Spleen (tissue), 7 donors: ENCODE data around the gene HIPK3.

Experiments
- POLR2A ChIP-seq, 3 donors: fragments of 450-650 bp; IDR thresholded peaks; one replicate each; pipeline ENCODE4 v1.5.1; 2017; ENCODE audit warnings: antibody characterized with exemption in 3 of 3, mild to moderate bottlenecking in 1 of 3
- POLR2AphosphoS5 ChIP-seq, 3 donors: sonication (generic); formaldehyde crosslinking; IDR thresholded peaks; one replicate each; pipeline ENCODE4 v1.5.1; 2017; ENCODE audit warnings: antibody characterized with exemption in 3 of 3
- TF ChIP-seq, protein P1 (sequence below), 11 experiments: fragments of 200-600 bp in 7 of 11; fragments of 450-650 bp in 4 of 11; sonication (generic) in 4 of 11; IDR thresholded peaks in 8 of 11; conservative IDR thresholded peaks in 3 of 11; 1 replicate in 7 of 11; 2 replicates in 4 of 11; pipeline versions ENCODE4 v1.4.0 to v1.8.0; 2016 to 2021; ENCODE audit warnings: antibody characterized with exemption in 11 of 11, inconsistent platforms in 4 of 11, mild to moderate bottlenecking in 1 of 11
- donor health status: DM: no; HTN: no; CAD: no; lungs with moderate emphysema.
- donor health status: DM: no; HTN: no; CAD: no.
- donor health status: DM: no; HTN: no; CAD: no.

DNA sequence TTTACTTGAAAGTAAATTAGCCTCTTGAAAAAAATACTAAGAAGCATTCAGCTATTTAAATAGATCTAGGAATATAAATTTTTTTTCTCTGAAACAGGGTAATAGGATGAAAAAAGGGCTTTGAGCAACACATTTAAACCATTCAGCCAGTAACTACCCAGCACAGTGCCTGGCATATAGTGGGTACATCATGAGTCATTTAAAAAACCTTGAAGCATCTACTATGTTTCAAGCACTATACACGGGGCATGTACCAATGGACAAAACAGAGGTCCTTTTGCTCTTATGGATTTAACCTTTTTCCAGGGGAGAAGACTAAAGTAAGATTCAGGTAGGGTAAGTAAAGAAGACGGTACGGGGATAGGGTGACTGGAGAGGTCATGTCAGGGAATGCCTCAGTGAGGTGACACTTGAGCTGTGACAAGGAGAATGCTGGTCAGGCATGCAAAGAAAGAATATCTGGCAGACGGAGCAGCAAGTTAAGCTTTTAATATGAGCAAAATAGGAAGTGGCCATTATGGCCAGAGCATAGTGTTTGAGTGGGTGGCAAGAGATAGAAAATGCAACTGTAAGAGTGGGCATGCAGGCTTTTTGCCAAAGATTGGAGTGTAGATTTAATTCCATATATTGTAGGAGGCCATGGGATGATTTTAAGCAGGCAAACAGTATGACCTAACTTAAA is 101.1 kb downstream of the HIPK3 start:
- TF ChIP-seq, protein P1, sequence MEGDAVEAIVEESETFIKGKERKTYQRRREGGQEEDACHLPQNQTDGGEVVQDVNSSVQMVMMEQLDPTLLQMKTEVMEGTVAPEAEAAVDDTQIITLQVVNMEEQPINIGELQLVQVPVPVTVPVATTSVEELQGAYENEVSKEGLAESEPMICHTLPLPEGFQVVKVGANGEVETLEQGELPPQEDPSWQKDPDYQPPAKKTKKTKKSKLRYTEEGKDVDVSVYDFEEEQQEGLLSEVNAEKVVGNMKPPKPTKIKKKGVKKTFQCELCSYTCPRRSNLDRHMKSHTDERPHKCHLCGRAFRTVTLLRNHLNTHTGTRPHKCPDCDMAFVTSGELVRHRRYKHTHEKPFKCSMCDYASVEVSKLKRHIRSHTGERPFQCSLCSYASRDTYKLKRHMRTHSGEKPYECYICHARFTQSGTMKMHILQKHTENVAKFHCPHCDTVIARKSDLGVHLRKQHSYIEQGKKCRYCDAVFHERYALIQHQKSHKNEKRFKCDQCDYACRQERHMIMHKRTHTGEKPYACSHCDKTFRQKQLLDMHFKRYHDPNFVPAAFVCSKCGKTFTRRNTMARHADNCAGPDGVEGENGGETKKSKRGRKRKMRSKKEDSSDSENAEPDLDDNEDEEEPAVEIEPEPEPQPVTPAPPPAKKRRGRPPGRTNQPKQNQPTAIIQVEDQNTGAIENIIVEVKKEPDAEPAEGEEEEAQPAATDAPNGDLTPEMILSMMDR (IDR thresholded peaks at IDR 0.05 in 8 of 11, conservative IDR thresholded peaks at IDR 0.05 in 3 of 11): no peak
- no peak for TF ChIP-seq POLR2A (IDR thresholded peaks at IDR 0.05)
- TF ChIP-seq POLR2AphosphoS5 (IDR thresholded peaks at IDR 0.05): peak in 1 of 3 donors; percentile 40
